ENCODE results near the gene PGBD5. TPM values are rescaled to one million over a fixed set of nuclear protein-coding genes. Genes with fewer than 3 reads are reported as not detected.

Gene PGBD5
- total RNA-seq, 1 donor from 2014 or later, result 14.7 TPM

- Histone ChIP-seq H3K4me1 (ENCODE audit: insufficient read depth, low read length) (no peaks in the 10 kb centered on the region), H3K9me3 (ENCODE audit: insufficient read depth, low read depth, low read length) (no peaks in the 10 kb centered on the region), H3K27ac (ENCODE audit: low read depth, low read length) (no peak overlapping the region), H3K9ac (ENCODE audit: low read length) (no peak overlapping the region), H2AFZ (ENCODE audit: low read depth, low read length) (no peak overlapping the region), H3K36me3 (ENCODE audit: insufficient read depth, low read length) (peaks cover 20% of the 10 kb centered on the region), H4K20me1 (ENCODE audit: insufficient read depth, low read length) (peaks cover 19% of the 10 kb centered on the region), H3K4me2 (ENCODE audit: low read length) (no peak overlapping the region), H3K4me3 (ENCODE audit: insufficient read depth, low read depth, low read length) (no peak overlapping the region), H3K79me2 (ENCODE audit: insufficient read depth, low read length) (no peaks in the 10 kb centered on the region), H3K27me3 (ENCODE audit: insufficient read depth, low read length) (no peaks in the 10 kb centered on the region)
- Mint-ChIP-seq H3K4me1 (ENCODE audit: low read depth, unreplicated experiment) (peaks cover 7% of the 10 kb centered on the region), H3K27ac (ENCODE audit: unreplicated experiment) (peak overlapping the region; percentile 72), H3K27me3 (ENCODE audit: low read depth, unreplicated experiment) (no peaks in the 10 kb centered on the region), H3K9me3 (ENCODE audit: unreplicated experiment) (no peaks in the 10 kb centered on the region), H3K36me3 (ENCODE audit: low read depth, unreplicated experiment) (peaks cover 20% of the 10 kb centered on the region), H3K4me3 (ENCODE audit: unreplicated experiment) (no peak overlapping the region)
- FAIRE-seq (no peak), DNase-seq (ENCODE audit: low read depth) (no peak)
- TF ChIP-seq, protein P1, sequence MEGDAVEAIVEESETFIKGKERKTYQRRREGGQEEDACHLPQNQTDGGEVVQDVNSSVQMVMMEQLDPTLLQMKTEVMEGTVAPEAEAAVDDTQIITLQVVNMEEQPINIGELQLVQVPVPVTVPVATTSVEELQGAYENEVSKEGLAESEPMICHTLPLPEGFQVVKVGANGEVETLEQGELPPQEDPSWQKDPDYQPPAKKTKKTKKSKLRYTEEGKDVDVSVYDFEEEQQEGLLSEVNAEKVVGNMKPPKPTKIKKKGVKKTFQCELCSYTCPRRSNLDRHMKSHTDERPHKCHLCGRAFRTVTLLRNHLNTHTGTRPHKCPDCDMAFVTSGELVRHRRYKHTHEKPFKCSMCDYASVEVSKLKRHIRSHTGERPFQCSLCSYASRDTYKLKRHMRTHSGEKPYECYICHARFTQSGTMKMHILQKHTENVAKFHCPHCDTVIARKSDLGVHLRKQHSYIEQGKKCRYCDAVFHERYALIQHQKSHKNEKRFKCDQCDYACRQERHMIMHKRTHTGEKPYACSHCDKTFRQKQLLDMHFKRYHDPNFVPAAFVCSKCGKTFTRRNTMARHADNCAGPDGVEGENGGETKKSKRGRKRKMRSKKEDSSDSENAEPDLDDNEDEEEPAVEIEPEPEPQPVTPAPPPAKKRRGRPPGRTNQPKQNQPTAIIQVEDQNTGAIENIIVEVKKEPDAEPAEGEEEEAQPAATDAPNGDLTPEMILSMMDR (IDR thresholded peaks at IDR 0.05; ENCODE audit: insufficient read depth, low read depth, low read length), result no peak
- TF ChIP-seq EZH2 (IDR thresholded peaks at IDR 0.05; ENCODE audit: insufficient read depth, low read length), result no peak
Observed at GRCh38 chr1:230277201-230278025, 148.7 kb downstream of the PGBD5 start.

DNA sequence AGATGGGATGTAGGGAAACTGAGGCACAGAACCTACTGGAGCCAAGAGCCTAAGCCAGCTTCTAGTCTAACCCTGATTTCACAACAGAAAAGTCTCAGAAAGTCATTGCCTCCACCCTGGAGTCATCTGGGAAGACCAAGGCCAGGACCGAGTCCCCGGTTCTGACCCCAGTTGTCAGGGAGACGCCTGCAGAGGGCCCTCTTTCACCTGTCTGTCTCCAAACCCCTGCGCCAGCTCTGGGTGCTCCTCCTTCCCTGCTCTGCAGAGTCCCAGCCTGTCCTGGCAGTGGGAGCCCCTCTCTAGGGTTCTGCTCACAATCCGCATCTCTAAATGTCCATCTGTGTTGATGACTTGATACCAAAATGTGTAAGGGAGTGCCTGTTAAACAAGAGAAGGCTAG, 149.7 kb downstream of the PGBD5 start:
- peaks cover 21% of the 10 kb centered on the region for H3K36me3 Mint-ChIP-seq (ENCODE audit: low read depth, unreplicated experiment)
- H3K27ac Mint-ChIP-seq (ENCODE audit: unreplicated experiment), result no peak overlapping the region
- no peak overlapping the region for H3K4me2 ChIP-seq (ENCODE audit: low read length)
- FAIRE-seq (no peak), DNase-seq (ENCODE audit: low read depth) (no peak)
- H3K36me3 ChIP-seq (ENCODE audit: insufficient read depth, low read length), result peaks cover 20% of the 10 kb centered on the region
- no peaks in the 10 kb centered on the region for H3K9me3 Mint-ChIP-seq (ENCODE audit: unreplicated experiment)
- no peaks in the 10 kb centered on the region for H3K27me3 ChIP-seq (ENCODE audit: insufficient read depth, low read length)
- no peaks in the 10 kb centered on the region for H3K79me2 ChIP-seq (ENCODE audit: insufficient read depth, low read length)
- H3K4me1 Mint-ChIP-seq (ENCODE audit: low read depth, unreplicated experiment), result peaks cover 7% of the 10 kb centered on the region
- H3K9ac ChIP-seq (ENCODE audit: low read length), result no peak overlapping the region
- TF ChIP-seq, protein P1 (IDR thresholded peaks at IDR 0.05; ENCODE audit: insufficient read depth, low read depth, low read length), result no peak
- no peak for TF ChIP-seq EZH2 (IDR thresholded peaks at IDR 0.05; ENCODE audit: insufficient read depth, low read length)
- peaks cover 21% of the 10 kb centered on the region for H4K20me1 ChIP-seq (ENCODE audit: insufficient read depth, low read length)
- H3K27me3 Mint-ChIP-seq (ENCODE audit: low read depth, unreplicated experiment), result no peaks in the 10 kb centered on the region
- no peaks in the 10 kb centered on the region for H3K4me1 ChIP-seq (ENCODE audit: insufficient read depth, low read length)
- H2AFZ ChIP-seq (ENCODE audit: low read depth, low read length), result no peak overlapping the region
- no peaks in the 10 kb centered on the region for H3K9me3 ChIP-seq (ENCODE audit: insufficient read depth, low read depth, low read length)
- H3K27ac ChIP-seq (ENCODE audit: low read depth, low read length), result no peak overlapping the region
- no peak overlapping the region for H3K4me3 Mint-ChIP-seq (ENCODE audit: unreplicated experiment)
- no peak overlapping the region for H3K4me3 ChIP-seq (ENCODE audit: insufficient read depth, low read depth, low read length)

- H3K4me3 Mint-ChIP-seq (ENCODE audit: unreplicated experiment), result no peak overlapping the region
- H3K79me2 ChIP-seq (ENCODE audit: insufficient read depth, low read length), result no peaks in the 10 kb centered on the region
- peaks cover 9% of the 10 kb centered on the region for H3K4me1 ChIP-seq (ENCODE audit: insufficient read depth, low read length)
- no peaks in the 10 kb centered on the region for H3K27me3 Mint-ChIP-seq (ENCODE audit: low read depth, unreplicated experiment)
- peaks cover 16% of the 10 kb centered on the region for H3K36me3 ChIP-seq (ENCODE audit: insufficient read depth, low read length)
- H3K27me3 ChIP-seq (ENCODE audit: insufficient read depth, low read length), result no peaks in the 10 kb centered on the region
- H3K36me3 Mint-ChIP-seq (ENCODE audit: low read depth, unreplicated experiment), result peaks cover 12% of the 10 kb centered on the region
- H3K9me3 ChIP-seq (ENCODE audit: insufficient read depth, low read depth, low read length), result no peaks in the 10 kb centered on the region
- FAIRE-seq, result no peak
- peaks cover 9% of the 10 kb centered on the region for H3K4me1 Mint-ChIP-seq (ENCODE audit: low read depth, unreplicated experiment)
- H3K27ac ChIP-seq (ENCODE audit: low read depth, low read length), result no peak overlapping the region
- H3K27ac Mint-ChIP-seq (ENCODE audit: unreplicated experiment), result no peak overlapping the region
- no peak for DNase-seq (ENCODE audit: low read depth)
- TF ChIP-seq EZH2 (IDR thresholded peaks at IDR 0.05; ENCODE audit: insufficient read depth, low read length), result no peak
- TF ChIP-seq, protein P1 (IDR thresholded peaks at IDR 0.05; ENCODE audit: insufficient read depth, low read depth, low read length), result no peak
- H3K9me3 Mint-ChIP-seq (ENCODE audit: unreplicated experiment), result no peaks in the 10 kb centered on the region
- H3K4me3 ChIP-seq (ENCODE audit: insufficient read depth, low read depth, low read length), result no peak overlapping the region
- peaks cover 25% of the 10 kb centered on the region for H4K20me1 ChIP-seq (ENCODE audit: insufficient read depth, low read length)
- no peak overlapping the region for H3K4me2 ChIP-seq (ENCODE audit: low read length)
- H3K9ac ChIP-seq (ENCODE audit: low read length), result no peak overlapping the region
- H2AFZ ChIP-seq (ENCODE audit: low read depth, low read length), result no peak overlapping the region
Observed at GRCh38 chr1:230274254-230274653, 151.9 kb downstream of the PGBD5 start.

All from astrocyte (in vitro differentiated cells and primary cell).